ENCODE measurements around the gene NACC1. TPM values are rescaled to one million over a fixed set of nuclear protein-coding genes. Genes with fewer than 3 reads are reported as not detected.

The NACC1 gene
- total and polyA plus RNA-seq, 3 donors from 2014 or later: 38.2 to 102 (median 75.9) TPM

GRCh38 chr19:13149628-13150186 is 31.6 kb downstream of the NACC1 start:
- peak overlapping the region; percentile 73 to 78 for H3K4me3 ChIP-seq
- no peaks in the 10 kb centered on the region for H3K36me3 ChIP-seq (ENCODE audit: low read depth, missing control alignments)
- H3K27ac ChIP-seq: peak overlapping the region; percentile 83 to 96
- peak; percentile 55 for DNase-seq
- 1 to 5% methylated on average over 4 to 45 of the region's 46 CpGs for WGBS, 2 donors
- intact Hi-C loops (cut with DNase I; ENCODE audit: low total_unique reads): loop anchor here (5.0 kb wide), 1 partner anchor 32 kb away; the partner anchor contains the start of genes NACC1 and TRMT1
- H3K9me3 ChIP-seq: no peaks in the 10 kb centered on the region
- H3K4me1 ChIP-seq: peaks cover 4% of the 10 kb centered on the region
- TF ChIP-seq POLR2A (IDR thresholded peaks at IDR 0.05): no peak
- TF ChIP-seq CTCF (IDR thresholded peaks at IDR 0.05): no peak
- no peaks in the 10 kb centered on the region for H3K27me3 ChIP-seq

GRCh38 chr19:13150187-13150930 is 32.3 kb downstream of the NACC1 start, which contains the start of the genes IER2 and STX10:
TSS of gene IER2 (plus strand) at chr19:13150411. CDS start at chr19:13153187, 2,776 bp downstream.
TSS of gene STX10 (minus strand) at chr19:13150375. CDS start at chr19:13150173, 202 bp downstream.
- peak within 1 kb of the TSS; percentile 83 to 96 for H3K27ac ChIP-seq
- TF ChIP-seq POLR2A (IDR thresholded peaks at IDR 0.05) (no peak), CTCF (IDR thresholded peaks at IDR 0.05) (peak; percentile 40 to 81 (median 64))
- peak; percentile 97 for DNase-seq
- intact Hi-C loops (cut with DNase I; ENCODE audit: low total_unique reads): loop anchor here (5.0 kb wide), 1 partner anchor 33 kb away; the partner anchor contains the start of genes NACC1 and TRMT1
- no peaks in the 10 kb centered on the region for H3K9me3 ChIP-seq
- H3K36me3 ChIP-seq (ENCODE audit: low read depth, missing control alignments): no peaks in the 10 kb centered on the region
- H3K4me3 ChIP-seq: peak within 1 kb of the TSS; percentile 73 to 78
- peaks cover 11% of the 10 kb centered on the region for H3K4me1 ChIP-seq
- WGBS, 2 donors: 0% methylated on average over 19 to 51 of the region's 51 CpGs
- no peaks in the 10 kb centered on the region for H3K27me3 ChIP-seq

- no peaks in the 10 kb centered on the region for H3K36me3 ChIP-seq (ENCODE audit: low read depth, missing control alignments)
- peak overlapping the region; percentile 73 to 78 for H3K4me3 ChIP-seq
- no peaks in the 10 kb centered on the region for H3K9me3 ChIP-seq
- TF ChIP-seq POLR2A (IDR thresholded peaks at IDR 0.05) (no peak), CTCF (IDR thresholded peaks at IDR 0.05) (no peak)
- no peaks in the 10 kb centered on the region for H3K27me3 ChIP-seq
- intact Hi-C loops (cut with DNase I; ENCODE audit: low total_unique reads): loop anchor here (5.0 kb wide), 1 partner anchor 34 kb away; the partner anchor contains the start of genes NACC1 and TRMT1
- DNase-seq: peak; percentile 30
- H3K4me1 ChIP-seq: peaks cover 18% of the 10 kb centered on the region
- 0 to 2% methylated on average over 34 of the region's 34 CpGs for WGBS, 2 donors
- H3K27ac ChIP-seq: peak overlapping the region; percentile 83 to 96
Measured at GRCh38 chr19:13150931-13151604, 33.0 kb downstream of the NACC1 start.

GRCh38 chr19:13151605-13152355 is 33.7 kb downstream of the NACC1 start:
- intact Hi-C loops (cut with DNase I; ENCODE audit: low total_unique reads): loop anchor here (5.0 kb wide), 1 partner anchor 34 kb away; the partner anchor contains the start of genes NACC1 and TRMT1
- Histone ChIP-seq H3K27ac (peak overlapping the region; percentile 83 to 96), H3K4me1 (peaks cover 18% of the 10 kb centered on the region), H3K27me3 (no peaks in the 10 kb centered on the region), H3K9me3 (no peaks in the 10 kb centered on the region), H3K4me3 (peak overlapping the region; percentile 73 to 78), H3K36me3 (ENCODE audit: low read depth, missing control alignments) (no peaks in the 10 kb centered on the region)
- TF ChIP-seq POLR2A (IDR thresholded peaks at IDR 0.05) (peak; percentile 84), CTCF (IDR thresholded peaks at IDR 0.05) (no peak)
- 0 to 1% methylated on average over 19 to 66 of the region's 71 CpGs for WGBS, 2 donors
- peak; percentile 97 for DNase-seq

All from testis (tissue), 3 donors.